ENCODE measurements around the gene CCL4L2.
"Not testable (repeated sequence)": the region's sequence is repeated elsewhere in the genome, so short reads cannot be mapped to it uniquely, and the experiment has no call there.

The CCL4L2 gene

DNA sequence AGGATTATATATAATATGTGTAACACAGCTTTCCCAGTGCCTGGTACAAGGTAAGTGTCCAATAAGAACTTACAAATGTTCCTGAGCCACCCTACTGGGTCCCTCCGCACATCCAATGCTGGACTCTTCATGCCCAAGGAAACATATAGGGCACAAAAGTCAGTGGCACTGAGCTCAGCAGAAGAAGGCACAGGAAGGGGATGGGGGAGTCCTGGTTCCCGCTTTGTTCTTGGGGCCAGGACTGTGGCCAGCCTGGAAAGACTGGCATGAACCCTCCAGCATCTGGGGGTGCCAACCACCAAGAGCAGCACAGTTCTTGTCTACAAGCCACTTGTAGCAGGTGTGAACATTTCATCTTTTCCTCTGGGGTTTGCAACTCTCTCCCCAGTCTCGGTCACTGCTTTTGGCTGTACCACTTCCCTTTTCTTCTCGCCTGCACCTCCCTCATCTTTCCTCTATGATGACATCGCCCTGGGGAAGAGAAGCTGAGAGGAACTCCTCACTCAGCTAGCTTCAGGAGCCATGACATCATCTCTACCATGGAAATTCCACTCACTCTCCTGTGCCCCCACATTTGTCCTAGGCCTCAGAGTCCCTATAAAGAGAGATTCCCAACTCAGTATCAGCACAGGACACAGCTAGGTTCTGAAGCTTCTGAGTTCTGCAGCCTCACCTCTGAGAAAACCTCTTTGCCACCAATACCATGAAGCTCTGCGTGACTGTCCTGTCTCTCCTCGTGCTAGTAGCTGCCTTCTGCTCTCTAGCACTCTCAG, at the start of gene CCL4L2:
Gene CCL4L2 (plus strand): TSS at position 625 of the 773 bp plus-strand sequence.
- not testable (repeated sequence) for DNase-seq (ENCODE audit: low read depth)

DNA sequence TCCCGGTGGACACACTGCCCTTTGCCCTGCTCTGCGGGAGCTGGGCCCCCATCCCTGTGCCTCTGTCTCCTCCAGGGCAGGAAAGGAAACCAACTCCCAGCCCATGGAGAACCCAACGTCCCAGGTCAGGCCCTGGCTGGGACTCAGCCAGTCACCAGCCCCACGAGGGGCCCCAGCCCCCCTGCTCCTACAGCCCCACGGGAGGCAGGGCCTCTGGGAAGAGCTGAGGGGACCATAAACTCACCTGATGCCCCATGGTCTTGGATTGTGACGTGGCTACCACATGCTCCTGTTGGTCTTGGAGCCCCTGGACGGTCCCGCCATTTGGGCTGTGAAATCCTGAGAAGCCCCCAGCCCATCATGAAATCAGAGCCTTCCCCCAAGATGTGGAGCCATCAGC, 42.0 kb upstream of the CCL4L2 start:
- not testable (repeated sequence) for DNase-seq (ENCODE audit: low read depth)

- not testable (repeated sequence) for DNase-seq (ENCODE audit: low read depth)
Observed at GRCh38 chr17:36176536-36176935, 34.3 kb upstream of the CCL4L2 start, which contains the start of gene TBC1D3B. TSS of gene TBC1D3B (minus strand) at chr17:36176636. CDS start at chr17:36175050, 1,586 bp downstream.

DNA sequence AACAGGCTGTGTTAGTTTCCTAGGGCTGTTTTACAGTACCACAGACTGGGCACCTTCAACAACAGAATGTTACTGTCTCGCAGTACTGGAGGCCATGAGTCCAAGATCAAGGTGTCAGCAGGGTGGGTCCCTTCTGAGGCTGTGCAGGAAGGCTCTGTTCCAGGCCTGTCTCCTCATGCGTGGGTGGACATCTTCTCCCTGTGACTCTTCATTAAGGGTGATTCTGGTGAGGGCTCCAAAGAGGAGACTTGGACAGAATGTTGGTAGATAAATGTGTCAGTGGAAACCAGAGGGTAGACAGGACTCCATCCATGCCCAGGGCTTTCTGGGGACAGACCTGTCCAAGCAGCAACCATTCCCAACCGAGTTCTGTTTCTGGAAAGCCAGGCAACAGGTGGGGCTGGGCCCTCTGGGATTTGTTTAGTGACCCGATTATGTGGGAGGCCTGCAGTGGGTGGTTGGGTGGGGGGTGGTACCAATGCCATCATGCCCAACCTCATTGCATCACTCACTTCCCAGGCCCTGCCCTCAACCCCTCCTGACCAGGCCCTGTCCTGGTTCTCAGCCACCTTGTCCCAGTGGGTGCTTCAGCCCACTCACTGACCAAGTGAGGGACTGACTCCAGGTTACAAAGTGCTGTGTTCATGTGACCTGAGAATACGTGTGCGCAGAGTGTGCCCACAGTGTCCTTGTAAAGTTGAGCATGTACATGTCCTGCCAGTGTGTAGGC, 29.3 kb upstream of the CCL4L2 start:
- DNase-seq (ENCODE audit: low read depth), result not testable (repeated sequence)

DNA sequence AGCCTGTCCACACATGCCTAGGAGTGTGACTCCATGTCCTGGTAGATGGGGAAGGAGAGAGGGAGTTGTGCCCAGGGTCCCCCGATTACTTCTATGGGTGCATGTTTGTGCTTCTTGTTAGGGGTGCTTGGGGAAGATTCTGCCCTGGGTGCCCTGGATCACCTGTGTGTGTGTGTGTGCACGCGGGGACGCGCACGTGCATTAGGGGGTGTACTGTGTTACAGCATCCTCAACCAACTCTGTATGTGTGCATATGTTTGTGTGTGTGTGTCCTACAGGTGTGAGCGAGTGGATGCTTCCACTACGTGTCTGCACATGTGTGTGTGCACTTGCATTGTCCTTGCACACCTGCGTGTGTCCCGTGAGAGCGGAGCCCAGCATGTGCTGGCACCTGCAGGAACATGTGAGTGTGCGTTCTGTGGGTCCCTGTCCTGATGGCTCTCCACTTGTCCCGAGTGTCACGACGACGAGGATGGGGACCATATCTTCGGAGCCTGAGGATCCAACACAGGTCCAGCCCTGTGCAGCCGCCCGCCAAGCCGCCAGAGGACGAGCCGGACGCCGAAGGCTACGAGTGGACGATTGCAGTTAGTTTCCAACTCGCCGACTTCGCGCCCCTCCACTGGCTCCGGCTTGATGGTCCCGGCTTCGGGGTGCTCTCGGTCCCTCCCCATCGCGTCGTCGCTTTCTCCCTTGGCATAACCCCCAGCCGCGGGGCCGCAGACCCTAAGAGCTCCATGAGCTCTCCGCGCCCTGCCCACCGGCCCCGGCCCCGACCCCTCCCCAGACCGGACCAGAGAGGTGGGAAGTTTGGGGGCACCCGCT, 28.5 kb upstream of the CCL4L2 start:
- DNase-seq (ENCODE audit: low read depth), result no peak

- no peak for DNase-seq (ENCODE audit: low read depth)
Observed at GRCh38 chr17:36183001-36183971, 27.6 kb upstream of the CCL4L2 start.

DNA sequence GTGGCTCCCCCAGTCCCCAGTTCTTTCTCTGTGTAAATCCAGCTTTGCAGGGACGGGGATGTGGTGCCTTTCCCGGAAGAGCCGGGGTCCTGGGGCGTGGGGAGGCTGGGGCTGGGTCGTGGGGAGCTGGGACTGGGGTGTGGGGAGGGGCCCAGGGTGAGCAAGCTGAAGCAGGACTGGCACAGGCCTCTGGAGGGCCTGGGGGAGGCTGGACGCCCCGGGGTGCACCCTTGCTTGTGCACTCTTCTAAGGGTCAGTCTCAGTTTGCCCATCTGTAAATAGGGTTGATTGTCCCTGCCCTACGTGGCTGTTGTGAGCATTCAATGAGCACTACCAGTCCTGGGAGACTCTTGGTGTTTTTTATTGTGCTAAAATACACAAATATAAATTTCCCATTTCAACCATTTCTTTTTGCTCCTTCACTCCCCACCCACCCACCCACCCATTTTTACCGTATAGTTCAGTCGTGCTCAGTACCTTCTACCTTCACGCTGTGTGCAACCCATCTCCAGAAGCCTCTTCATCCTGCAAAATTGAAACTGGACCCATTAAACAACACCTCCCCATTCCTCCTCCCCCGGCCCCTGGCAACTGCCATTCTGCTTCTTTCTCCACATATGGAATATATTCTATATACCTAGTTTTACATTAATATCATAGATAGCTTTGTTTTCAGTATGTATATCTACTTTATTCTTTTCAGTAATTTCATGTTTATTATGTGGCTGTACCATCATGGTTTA, 26.7 kb upstream of the CCL4L2 start:
- DNase-seq (ENCODE audit: low read depth), result no peak

- no peak for DNase-seq (ENCODE audit: low read depth)
Observed at GRCh38 chr17:36185416-36185815, 25.4 kb upstream of the CCL4L2 start.

- DNase-seq (ENCODE audit: low read depth), result not testable (repeated sequence)
Observed at GRCh38 chr17:36186810-36187763, 23.8 kb upstream of the CCL4L2 start.

- DNase-seq (ENCODE audit: low read depth), result not testable (repeated sequence)
Observed at GRCh38 chr17:36187943-36188665, 22.8 kb upstream of the CCL4L2 start.

DNA sequence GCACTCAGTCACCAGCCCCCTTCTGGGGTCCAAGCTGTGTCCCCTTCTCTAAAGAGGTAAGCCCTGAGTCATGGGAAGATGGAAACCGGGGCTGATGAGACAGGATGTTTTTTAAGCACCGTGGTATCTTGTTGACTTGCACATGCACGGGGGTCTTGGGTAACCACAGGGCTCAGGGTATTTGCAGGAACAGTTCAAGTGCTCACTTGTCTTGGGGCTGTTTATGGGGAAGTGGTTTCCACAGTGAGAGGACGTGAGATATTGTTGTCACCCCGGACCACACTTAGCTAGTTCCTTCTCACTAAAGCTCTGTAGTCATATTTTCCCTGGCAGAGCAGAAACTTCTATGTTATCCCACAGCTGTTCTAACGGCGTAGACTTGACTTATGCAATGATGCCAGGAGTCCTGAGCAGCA, 22.0 kb upstream of the CCL4L2 start:
- DNase-seq (ENCODE audit: low read depth), result no peak

GRCh38 chr17:36189993-36190392, 20.9 kb upstream of the CCL4L2 start:
- DNase-seq (ENCODE audit: low read depth), result not testable (repeated sequence)

- not testable (repeated sequence) for DNase-seq (ENCODE audit: low read depth)
Observed at GRCh38 chr17:36190549-36191330, 20.1 kb upstream of the CCL4L2 start.

- DNase-seq (ENCODE audit: low read depth), result no peak
Observed at GRCh38 chr17:36193216-36193775, 17.6 kb upstream of the CCL4L2 start.

- not testable (repeated sequence) for DNase-seq (ENCODE audit: low read depth)
Observed at GRCh38 chr17:36194147-36194831, 16.6 kb upstream of the CCL4L2 start.

DNA sequence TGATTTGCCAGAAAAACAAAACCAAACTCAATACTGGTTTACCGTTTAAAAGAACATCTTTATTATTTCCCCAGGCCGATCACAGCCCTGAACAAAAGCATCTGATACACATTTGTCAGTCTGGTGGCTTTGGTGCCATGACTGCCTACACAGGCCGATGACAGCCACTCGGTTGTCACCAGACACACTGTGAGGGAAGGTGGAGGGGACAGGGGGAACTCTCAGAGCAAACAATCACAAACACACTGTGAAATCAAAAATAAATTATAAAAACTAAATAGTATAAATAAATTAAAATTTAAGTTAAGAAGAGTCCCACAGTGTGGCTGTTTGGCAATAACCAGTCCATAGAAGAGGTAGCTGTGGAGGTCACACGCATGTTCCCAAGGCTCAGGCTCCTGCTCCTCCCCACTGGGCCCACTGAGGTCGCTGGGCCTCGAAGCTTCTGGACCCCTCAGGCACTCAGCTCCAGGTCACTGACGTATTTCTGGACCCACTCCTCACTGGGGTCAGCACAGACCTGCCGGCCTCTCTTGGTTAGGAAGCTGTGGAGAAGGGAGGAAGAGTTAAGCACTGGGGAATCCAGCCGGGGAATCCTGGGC, 15.9 kb upstream of the CCL4L2 start:
- DNase-seq (ENCODE audit: low read depth), result not testable (repeated sequence)

Data from stimulated activated CD8-positive, alpha-beta memory T cell treated with anti-CD3 and anti-CD28 coated beads, Interleukin-15, amount 100 ng/mL, for 24 hours (primary cell).